H1 (cell line): ENCODE data around the gene CFAP97D2. TPM values are rescaled to one million over a fixed set of nuclear protein-coding genes. Genes with fewer than 3 reads are reported as not detected.

ENCODE experiments used
- ASH2L ChIP-seq: fragments of 200-600, 300-600 bp; sonication (generic); IDR thresholded peaks from one replicate; pipeline ENCODE4 v1.7.1; 2017; ENCODE audit warnings: low read length
- CBX8 ChIP-seq: fragments of 300-800, 300-1000 bp; sonication (generic); IDR thresholded peaks from 2 replicates; pipeline ENCODE4 v1.7.1; 2016; ENCODE audit warnings: low read depth, low read length, borderline replicate concordance
- FOSL1 ChIP-seq: IDR thresholded peaks from 2 replicates; pipeline ENCODE4 v1.6.1; 2011; ENCODE audit warnings: mild to moderate bottlenecking, low read depth, low read length, moderate library complexity; ENCODE audit not compliant: insufficient read depth
- NANOG ChIP-seq: IDR thresholded peaks from 2 replicates; pipeline ENCODE4 v1.6.1; 2011; ENCODE audit warnings: low read length, low read depth, mild to moderate bottlenecking, inconsistent platforms; ENCODE audit not compliant: insufficient read depth, poor library complexity, severe bottlenecking
- POU5F1 ChIP-seq: IDR thresholded peaks from 2 replicates; pipeline ENCODE4 v1.6.1; 2011; ENCODE audit warnings: low read depth, mild to moderate bottlenecking, low read length, moderate library complexity
- SRF ChIP-seq: IDR thresholded peaks from 2 replicates; pipeline ENCODE4 v1.6.1; 2011; ENCODE audit warnings: mild to moderate bottlenecking, low read depth, low read length, moderate library complexity
- SUZ12 ChIP-seq: fragments of 200-600 bp; sonication (generic); IDR thresholded peaks from 2 replicates; pipeline ENCODE4 v1.6.1; 2012; ENCODE audit warnings: mild to moderate bottlenecking, inconsistent platforms, low read length, moderate library complexity, mixed read lengths
- polyA plus RNA-seq, 7 experiments: library from polyadenylated mRNA; depleted of rRNA in 3 of 7; stranded (reverse) in 5 of 7; unstranded in 2 of 7; fragments of >200 nt in 5 of 7; fragments of 200-250 nt in 2 of 7; gene quantifications; 1 replicate in 5 of 7; 2 replicates in 1 of 7; 4 replicates in 1 of 7; pipeline versions ENCODE4 v1.2.1 to v1.2.3, GENCODE V29; 2011 to 2013; ENCODE audit warnings: missing spikeins in 2 of 7, mixed read lengths in 2 of 7
- total RNA-seq: library from RNA; stranded (reverse); fragmentation: NEBNext Ultra II Directional; extraction: Animal tissue kit (Norgen Biotek cat#: 25700); gene quantifications from 2 replicates; pipeline ENCODE4 v1.2.1, GENCODE V29; 2021
- TF ChIP-seq, protein P1 (sequence below): fragments of 300-600 bp; sonication (generic); IDR thresholded peaks from 2 replicates; pipeline ENCODE4 v1.7.1; 2012; ENCODE audit warnings: low read length, moderate library complexity, mild to moderate bottlenecking, inconsistent platforms; ENCODE audit not compliant: insufficient replicate concordance
- TF ChIP-seq, protein P2 (sequence below), 3 experiments: IDR thresholded peaks; 1 replicate in 2 of 3; 2 replicates in 1 of 3; pipeline versions ENCODE4 v1.5.1 to v1.6.1; 2011; ENCODE audit warnings: low read length in 3 of 3, mild to moderate bottlenecking in 3 of 3, inconsistent platforms in 2 of 3, low read depth in 1 of 3, moderate library complexity in 1 of 3; ENCODE audit not compliant: insufficient read depth in 1 of 3; ENCODE audit errors: control extremely low read depth in 1 of 3

CFAP97D2 gene
- total and polyA plus RNA-seq, 2 of the 8 experiments (the other 6 are each of a cell fraction or from before 2014, with no cell fraction given) = not detected

DNA sequence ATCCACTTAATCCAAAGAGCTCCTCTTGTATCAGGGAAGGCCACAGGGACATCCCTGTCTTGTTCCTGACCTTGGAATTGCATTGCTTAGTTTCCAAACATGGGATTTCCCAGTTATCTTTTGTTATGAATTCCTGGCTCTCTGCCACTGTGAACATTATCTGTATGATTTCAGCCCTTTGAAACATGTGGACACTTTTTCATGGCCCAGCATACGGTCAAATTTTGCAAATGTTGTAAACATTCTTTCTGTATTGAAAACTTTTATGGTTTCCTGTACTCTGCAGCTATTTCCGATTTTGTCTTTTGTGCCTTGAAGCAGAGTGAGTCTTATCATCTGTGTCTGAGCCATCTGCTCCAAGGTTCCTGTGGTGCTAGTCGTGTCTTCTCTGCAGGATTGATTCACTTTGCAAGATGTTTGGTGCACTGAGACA, 4.5 kb upstream of the CFAP97D2 start (continued):
- TF ChIP-seq, protein P1, sequence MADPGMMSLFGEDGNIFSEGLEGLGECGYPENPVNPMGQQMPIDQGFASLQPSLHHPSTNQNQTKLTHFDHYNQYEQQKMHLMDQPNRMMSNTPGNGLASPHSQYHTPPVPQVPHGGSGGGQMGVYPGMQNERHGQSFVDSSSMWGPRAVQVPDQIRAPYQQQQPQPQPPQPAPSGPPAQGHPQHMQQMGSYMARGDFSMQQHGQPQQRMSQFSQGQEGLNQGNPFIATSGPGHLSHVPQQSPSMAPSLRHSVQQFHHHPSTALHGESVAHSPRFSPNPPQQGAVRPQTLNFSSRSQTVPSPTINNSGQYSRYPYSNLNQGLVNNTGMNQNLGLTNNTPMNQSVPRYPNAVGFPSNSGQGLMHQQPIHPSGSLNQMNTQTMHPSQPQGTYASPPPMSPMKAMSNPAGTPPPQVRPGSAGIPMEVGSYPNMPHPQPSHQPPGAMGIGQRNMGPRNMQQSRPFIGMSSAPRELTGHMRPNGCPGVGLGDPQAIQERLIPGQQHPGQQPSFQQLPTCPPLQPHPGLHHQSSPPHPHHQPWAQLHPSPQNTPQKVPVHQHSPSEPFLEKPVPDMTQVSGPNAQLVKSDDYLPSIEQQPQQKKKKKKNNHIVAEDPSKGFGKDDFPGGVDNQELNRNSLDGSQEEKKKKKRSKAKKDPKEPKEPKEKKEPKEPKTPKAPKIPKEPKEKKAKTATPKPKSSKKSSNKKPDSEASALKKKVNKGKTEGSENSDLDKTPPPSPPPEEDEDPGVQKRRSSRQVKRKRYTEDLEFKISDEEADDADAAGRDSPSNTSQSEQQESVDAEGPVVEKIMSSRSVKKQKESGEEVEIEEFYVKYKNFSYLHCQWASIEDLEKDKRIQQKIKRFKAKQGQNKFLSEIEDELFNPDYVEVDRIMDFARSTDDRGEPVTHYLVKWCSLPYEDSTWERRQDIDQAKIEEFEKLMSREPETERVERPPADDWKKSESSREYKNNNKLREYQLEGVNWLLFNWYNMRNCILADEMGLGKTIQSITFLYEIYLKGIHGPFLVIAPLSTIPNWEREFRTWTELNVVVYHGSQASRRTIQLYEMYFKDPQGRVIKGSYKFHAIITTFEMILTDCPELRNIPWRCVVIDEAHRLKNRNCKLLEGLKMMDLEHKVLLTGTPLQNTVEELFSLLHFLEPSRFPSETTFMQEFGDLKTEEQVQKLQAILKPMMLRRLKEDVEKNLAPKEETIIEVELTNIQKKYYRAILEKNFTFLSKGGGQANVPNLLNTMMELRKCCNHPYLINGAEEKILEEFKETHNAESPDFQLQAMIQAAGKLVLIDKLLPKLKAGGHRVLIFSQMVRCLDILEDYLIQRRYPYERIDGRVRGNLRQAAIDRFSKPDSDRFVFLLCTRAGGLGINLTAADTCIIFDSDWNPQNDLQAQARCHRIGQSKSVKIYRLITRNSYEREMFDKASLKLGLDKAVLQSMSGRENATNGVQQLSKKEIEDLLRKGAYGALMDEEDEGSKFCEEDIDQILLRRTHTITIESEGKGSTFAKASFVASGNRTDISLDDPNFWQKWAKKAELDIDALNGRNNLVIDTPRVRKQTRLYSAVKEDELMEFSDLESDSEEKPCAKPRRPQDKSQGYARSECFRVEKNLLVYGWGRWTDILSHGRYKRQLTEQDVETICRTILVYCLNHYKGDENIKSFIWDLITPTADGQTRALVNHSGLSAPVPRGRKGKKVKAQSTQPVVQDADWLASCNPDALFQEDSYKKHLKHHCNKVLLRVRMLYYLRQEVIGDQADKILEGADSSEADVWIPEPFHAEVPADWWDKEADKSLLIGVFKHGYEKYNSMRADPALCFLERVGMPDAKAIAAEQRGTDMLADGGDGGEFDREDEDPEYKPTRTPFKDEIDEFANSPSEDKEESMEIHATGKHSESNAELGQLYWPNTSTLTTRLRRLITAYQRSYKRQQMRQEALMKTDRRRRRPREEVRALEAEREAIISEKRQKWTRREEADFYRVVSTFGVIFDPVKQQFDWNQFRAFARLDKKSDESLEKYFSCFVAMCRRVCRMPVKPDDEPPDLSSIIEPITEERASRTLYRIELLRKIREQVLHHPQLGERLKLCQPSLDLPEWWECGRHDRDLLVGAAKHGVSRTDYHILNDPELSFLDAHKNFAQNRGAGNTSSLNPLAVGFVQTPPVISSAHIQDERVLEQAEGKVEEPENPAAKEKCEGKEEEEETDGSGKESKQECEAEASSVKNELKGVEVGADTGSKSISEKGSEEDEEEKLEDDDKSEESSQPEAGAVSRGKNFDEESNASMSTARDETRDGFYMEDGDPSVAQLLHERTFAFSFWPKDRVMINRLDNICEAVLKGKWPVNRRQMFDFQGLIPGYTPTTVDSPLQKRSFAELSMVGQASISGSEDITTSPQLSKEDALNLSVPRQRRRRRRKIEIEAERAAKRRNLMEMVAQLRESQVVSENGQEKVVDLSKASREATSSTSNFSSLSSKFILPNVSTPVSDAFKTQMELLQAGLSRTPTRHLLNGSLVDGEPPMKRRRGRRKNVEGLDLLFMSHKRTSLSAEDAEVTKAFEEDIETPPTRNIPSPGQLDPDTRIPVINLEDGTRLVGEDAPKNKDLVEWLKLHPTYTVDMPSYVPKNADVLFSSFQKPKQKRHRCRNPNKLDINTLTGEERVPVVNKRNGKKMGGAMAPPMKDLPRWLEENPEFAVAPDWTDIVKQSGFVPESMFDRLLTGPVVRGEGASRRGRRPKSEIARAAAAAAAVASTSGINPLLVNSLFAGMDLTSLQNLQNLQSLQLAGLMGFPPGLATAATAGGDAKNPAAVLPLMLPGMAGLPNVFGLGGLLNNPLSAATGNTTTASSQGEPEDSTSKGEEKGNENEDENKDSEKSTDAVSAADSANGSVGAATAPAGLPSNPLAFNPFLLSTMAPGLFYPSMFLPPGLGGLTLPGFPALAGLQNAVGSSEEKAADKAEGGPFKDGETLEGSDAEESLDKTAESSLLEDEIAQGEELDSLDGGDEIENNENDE = no peak
- no peak for TF ChIP-seq NANOG
- no peak for TF ChIP-seq FOSL1
- no peak for TF ChIP-seq SUZ12
- no peak for TF ChIP-seq POU5F1
- TF ChIP-seq, protein P2, sequence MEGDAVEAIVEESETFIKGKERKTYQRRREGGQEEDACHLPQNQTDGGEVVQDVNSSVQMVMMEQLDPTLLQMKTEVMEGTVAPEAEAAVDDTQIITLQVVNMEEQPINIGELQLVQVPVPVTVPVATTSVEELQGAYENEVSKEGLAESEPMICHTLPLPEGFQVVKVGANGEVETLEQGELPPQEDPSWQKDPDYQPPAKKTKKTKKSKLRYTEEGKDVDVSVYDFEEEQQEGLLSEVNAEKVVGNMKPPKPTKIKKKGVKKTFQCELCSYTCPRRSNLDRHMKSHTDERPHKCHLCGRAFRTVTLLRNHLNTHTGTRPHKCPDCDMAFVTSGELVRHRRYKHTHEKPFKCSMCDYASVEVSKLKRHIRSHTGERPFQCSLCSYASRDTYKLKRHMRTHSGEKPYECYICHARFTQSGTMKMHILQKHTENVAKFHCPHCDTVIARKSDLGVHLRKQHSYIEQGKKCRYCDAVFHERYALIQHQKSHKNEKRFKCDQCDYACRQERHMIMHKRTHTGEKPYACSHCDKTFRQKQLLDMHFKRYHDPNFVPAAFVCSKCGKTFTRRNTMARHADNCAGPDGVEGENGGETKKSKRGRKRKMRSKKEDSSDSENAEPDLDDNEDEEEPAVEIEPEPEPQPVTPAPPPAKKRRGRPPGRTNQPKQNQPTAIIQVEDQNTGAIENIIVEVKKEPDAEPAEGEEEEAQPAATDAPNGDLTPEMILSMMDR (IDR thresholded peaks at IDR 0.05; ENCODE audit: control extremely low read depth in 1 of 3, insufficient read depth in 1 of 3, low read depth in 1 of 3, low read length in 3 of 3) = no peak
- TF ChIP-seq CBX8 = no peak
- no peak for TF ChIP-seq SRF
- no peak for TF ChIP-seq ASH2L
